GM19240 (cell line): ENCODE results near the gene PMS2.
"Not testable (repeated sequence)": the region's sequence is repeated elsewhere in the genome, so short reads cannot be mapped to it uniquely, and the experiment has no call there.

ENCODE experiments used
- DNase-seq: peaks from one replicate; pipeline ENCODE4 v3.0.0; 2011; ENCODE audit warnings: low spot score; ENCODE audit not compliant: insufficient read length

Gene PMS2

GRCh38 chr7:5924180-5924579, 84.7 kb downstream of the PMS2 start:
- not testable (repeated sequence) for DNase-seq
